H9 (cell line): Measurements from ENCODE around the gene PADI4. TPM values are rescaled to one million over a fixed set of nuclear protein-coding genes. Genes with fewer than 3 reads are reported as not detected.

ENCODE experiments used
- DNase-seq: peaks from one replicate; pipeline ENCODE4 v3.0.0-alpha.2; 2017
- H2AFZ ChIP-seq: one replicate; pipeline ENCODE4 v1.6.1; 2013; ENCODE audit warnings: mild to moderate bottlenecking, low read length, control low read depth, moderate library complexity
- H2AK5ac ChIP-seq: 2 replicates; pipeline ENCODE4 v1.6.1; 2013; ENCODE audit warnings: low read length, control low read depth, mixed read lengths; ENCODE audit not compliant: insufficient read length
- H2BK120ac ChIP-seq: one replicate; pipeline ENCODE4 v1.6.1; 2013; ENCODE audit warnings: low read depth, mild to moderate bottlenecking, low read length, control low read depth, inconsistent platforms; ENCODE audit not compliant: poor library complexity, severe bottlenecking
- H2BK12ac ChIP-seq: 2 replicates; pipeline ENCODE4 v1.6.1; 2013; ENCODE audit warnings: low read length, control low read depth, mixed read lengths, low read depth; ENCODE audit not compliant: insufficient read length
- H2BK15ac ChIP-seq: 2 replicates; pipeline ENCODE4 v1.6.1; 2013; ENCODE audit warnings: low read depth, low read length, control low read depth
- H2BK20ac ChIP-seq: one replicate; pipeline ENCODE4 v1.6.1; 2013; ENCODE audit warnings: low read depth, mild to moderate bottlenecking, low read length, control low read depth, inconsistent platforms; ENCODE audit not compliant: poor library complexity, severe bottlenecking
- H2BK5ac ChIP-seq: 2 replicates; pipeline ENCODE4 v1.6.1; 2013; ENCODE audit warnings: low read length, control low read depth, mixed read lengths; ENCODE audit not compliant: insufficient read length
- H3K14ac ChIP-seq: 2 replicates; pipeline ENCODE4 v1.6.1; 2013; ENCODE audit warnings: low read length, control low read depth; ENCODE audit not compliant: insufficient read depth
- H3K18ac ChIP-seq: 2 replicates; pipeline ENCODE4 v1.6.1; 2013; ENCODE audit warnings: low read depth, mild to moderate bottlenecking, mixed read lengths, low read length, control low read depth; ENCODE audit not compliant: insufficient read length
- H3K23ac ChIP-seq: 2 replicates; pipeline ENCODE4 v1.6.1; 2013; ENCODE audit warnings: low read length, control low read depth, mixed read lengths, low read depth; ENCODE audit not compliant: insufficient read length
- H3K23me2 ChIP-seq: 2 replicates; pipeline ENCODE4 v1.6.1; 2013; ENCODE audit warnings: low read depth, mild to moderate bottlenecking, mixed read lengths, low read length, control low read depth; ENCODE audit not compliant: insufficient read length, poor library complexity, severe bottlenecking
- H3K27ac ChIP-seq: 2 replicates; pipeline ENCODE4 v1.5.1; 2013; ENCODE audit warnings: low read length, control low read depth, mixed read lengths, low read depth; ENCODE audit not compliant: insufficient read length
- H3K27me3 ChIP-seq: 2 replicates; pipeline ENCODE4 v1.6.1; 2013; ENCODE audit warnings: low read length, control low read depth, inconsistent platforms; ENCODE audit not compliant: insufficient read depth
- H3K4ac ChIP-seq: 2 replicates; pipeline ENCODE4 v1.6.1; 2013; ENCODE audit warnings: low read depth, mild to moderate bottlenecking, control low read depth, inconsistent platforms, low read length, moderate library complexity
- H3K4me1 ChIP-seq: 2 replicates; pipeline ENCODE4 v1.6.1; 2013; ENCODE audit warnings: low read length, control low read depth, inconsistent platforms; ENCODE audit not compliant: insufficient read depth
- H3K4me2 ChIP-seq: 2 replicates; pipeline ENCODE4 v1.6.1; 2013; ENCODE audit warnings: low read length, control low read depth, mixed read lengths; ENCODE audit not compliant: insufficient read length, insufficient read depth
- H3K56ac ChIP-seq: 2 replicates; pipeline ENCODE4 v1.6.1; 2013; ENCODE audit warnings: low read depth, mild to moderate bottlenecking, mixed read lengths, low read length, control low read depth; ENCODE audit not compliant: insufficient read length
- H3K79me1 ChIP-seq: 2 replicates; pipeline ENCODE4 v1.6.1; 2013; ENCODE audit warnings: low read depth, mild to moderate bottlenecking, moderate library complexity, low read length, control low read depth, inconsistent platforms; ENCODE audit not compliant: insufficient read depth, poor library complexity, severe bottlenecking
- H3K79me2 ChIP-seq: 2 replicates; pipeline ENCODE4 v1.6.1; 2013; ENCODE audit warnings: low read length, control low read depth, inconsistent platforms; ENCODE audit not compliant: insufficient read depth
- H3K9ac ChIP-seq: 2 replicates; pipeline ENCODE4 v1.6.1; 2013; ENCODE audit warnings: low read length, control low read depth, mixed read lengths; ENCODE audit not compliant: insufficient read length; ENCODE audit errors: extremely low read depth
- H3K9me3 ChIP-seq: one replicate; pipeline ENCODE4 v1.6.1; 2013; ENCODE audit warnings: low read depth, low read length, inconsistent platforms; ENCODE audit not compliant: control insufficient read depth
- H3T11ph ChIP-seq: one replicate; pipeline ENCODE4 v1.6.1; 2013; ENCODE audit warnings: mild to moderate bottlenecking, low read length, control low read depth, inconsistent platforms
- H4K20me1 ChIP-seq: one replicate; pipeline ENCODE4 v1.6.1; 2013; ENCODE audit not compliant: control insufficient read depth, insufficient read length, insufficient read depth
- H4K5ac ChIP-seq: 2 replicates; pipeline ENCODE4 v1.6.1; 2013; ENCODE audit warnings: low read depth, mild to moderate bottlenecking, mixed read lengths, low read length, control low read depth; ENCODE audit not compliant: insufficient read length
- H4K8ac ChIP-seq: replicated peaks from 2 replicates; pipeline ENCODE4 v1.6.1; 2013; ENCODE audit warnings: low read length, control low read depth, mixed read lengths, low read depth; ENCODE audit not compliant: insufficient read length
- H4K91ac ChIP-seq: 2 replicates; pipeline ENCODE4 v1.6.1; 2013; ENCODE audit warnings: low read depth, mild to moderate bottlenecking, moderate library complexity, mixed read lengths, low read length, control low read depth; ENCODE audit not compliant: insufficient read length
- H3K27ac Mint-ChIP-seq, 3 experiments: 2 replicates in 2 of 3; 3 replicates in 1 of 3; pipeline ENCODE4 v1.8.0; 2020 to 2021; ENCODE audit warnings: mixed read lengths in 3 of 3, mild to moderate bottlenecking in 1 of 3, moderate library complexity in 1 of 3
- H3K27me3 Mint-ChIP-seq: 2 replicates; pipeline ENCODE4 v1.8.0; 2021; ENCODE audit warnings: low read depth, mild to moderate bottlenecking, moderate library complexity, mixed read lengths
- H3K36me3 Mint-ChIP-seq, 3 experiments: 2 replicates in 2 of 3; 3 replicates in 1 of 3; pipeline ENCODE4 v1.8.0; 2020 to 2021; ENCODE audit warnings: low read depth in 3 of 3, mixed read lengths in 3 of 3; ENCODE audit not compliant: insufficient read depth in 1 of 3
- H3K4me1 Mint-ChIP-seq, 2 experiments: 2 replicates each; pipeline ENCODE4 v1.8.0; 2020; ENCODE audit warnings: mixed read lengths in 2 of 2
- H3K4me3 Mint-ChIP-seq, 2 experiments: 2 replicates in 1 of 2; 3 replicates in 1 of 2; pipeline ENCODE4 v1.8.0; 2020 to 2021; ENCODE audit warnings: mild to moderate bottlenecking in 2 of 2, mixed read lengths in 2 of 2, moderate library complexity in 1 of 2
- H3K9me3 Mint-ChIP-seq, 2 experiments: 2 replicates in 1 of 2; 3 replicates in 1 of 2; pipeline ENCODE4 v1.8.0; 2020; ENCODE audit warnings: mild to moderate bottlenecking in 2 of 2, mixed read lengths in 2 of 2, moderate library complexity in 1 of 2
- CTCF ChIP-seq: fragments of 200-600 bp; sonication (generic); conservative IDR thresholded peaks from 3 replicates; pipeline ENCODE4 v1.8.0; 2021; ENCODE audit warnings: antibody characterized with exemption, mild to moderate bottlenecking
- WGBS: extraction: QIAGEN DNeasy Blood & Tissue Kit; methylation state at CpG from one replicate; pipeline ENCODE4 v1.1.7; 2013; ENCODE audit warnings: missing lambda C conversion rate, low lambda C conversion rate, mixed read lengths; ENCODE audit not compliant: insufficient read length; ENCODE audit errors: extremely low coverage; 5-methylcytosine and 5-hydroxymethylcytosine counted together
- total RNA-seq: library from RNA; stranded (reverse); gene quantifications from 2 replicates; pipeline ENCODE4 v1.2.1, GENCODE V29; 2021

PADI4 gene
- total RNA-seq, 1 experiment from 2014 or later: 0.13 TPM

DNA sequence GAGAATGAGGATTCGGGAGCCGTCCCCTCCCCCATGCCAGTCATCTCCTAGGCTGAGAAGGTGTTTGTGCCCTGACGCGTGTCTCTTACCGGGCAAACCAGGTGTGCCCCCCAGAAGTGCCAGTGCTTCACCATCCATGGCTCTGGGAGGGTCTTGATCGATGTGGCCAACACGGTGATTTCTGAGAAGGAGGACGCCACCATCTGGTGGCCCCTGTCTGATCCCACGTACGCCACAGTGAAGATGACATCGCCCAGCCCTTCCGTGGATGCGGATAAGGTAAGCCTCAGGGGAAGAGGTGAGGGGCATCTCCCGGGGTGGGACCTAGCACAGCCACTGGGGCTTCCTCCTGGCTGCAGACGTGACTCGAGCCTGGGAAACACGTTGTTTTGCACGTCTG, 65.0 kb downstream of the PADI4 start:
- no peak overlapping the region for H4K8ac ChIP-seq
- no peak overlapping the region for H2BK12ac ChIP-seq
- no peak overlapping the region for H2BK20ac ChIP-seq
- H3K18ac ChIP-seq: no peak overlapping the region
- no peak overlapping the region for H3K56ac ChIP-seq
- no CpG with 5 or more reads among the region's 18 CpGs for WGBS
- peaks cover 8% of the 10 kb centered on the region for H3K27me3 Mint-ChIP-seq
- H3K9ac ChIP-seq: no peak overlapping the region
- peak; percentile 30; the same call in 1 of the 3 replicates for TF ChIP-seq CTCF
- H3K9me3 ChIP-seq: no peaks in the 10 kb centered on the region
- no peak overlapping the region for H3K23ac ChIP-seq
- no peak overlapping the region for H4K91ac ChIP-seq
- H3K27ac ChIP-seq: no peak overlapping the region
- no peaks in the 10 kb centered on the region for H3K79me2 ChIP-seq
- H3K4me3 Mint-ChIP-seq: no peak overlapping the region
- H3K36me3 Mint-ChIP-seq: no peaks in the 10 kb centered on the region
- no peak overlapping the region for H4K5ac ChIP-seq
- H2AFZ ChIP-seq: no peak overlapping the region
- DNase-seq: peak; percentile 53
- no peak overlapping the region; the same call in 1 of the 2 replicates for H3K14ac ChIP-seq
- H3K4me2 ChIP-seq: no peak overlapping the region
- no peak overlapping the region for H2BK5ac ChIP-seq
- peaks cover 32 to 33% of the 10 kb centered on the region in 2 experiments for H3K4me1 Mint-ChIP-seq
- H2AK5ac ChIP-seq: no peak overlapping the region
- no peak overlapping the region for H2BK15ac ChIP-seq
- no peaks in the 10 kb centered on the region for H3K79me1 ChIP-seq
- H3K27me3 ChIP-seq: no peaks in the 10 kb centered on the region
- no peak overlapping the region for H3K4ac ChIP-seq
- no peaks in the 10 kb centered on the region for H3K23me2 ChIP-seq
- no peaks in the 10 kb centered on the region for H4K20me1 ChIP-seq
- no peak overlapping the region for H2BK120ac ChIP-seq
- H3K9me3 Mint-ChIP-seq: no peaks in the 10 kb centered on the region
- peak overlapping the region in 1 of 3 experiments; percentile 95; a peak in 1 of 7 replicates for H3K27ac Mint-ChIP-seq
- peaks cover 5% of the 10 kb centered on the region; the same call in 1 of the 2 replicates for H3K4me1 ChIP-seq
- no peak overlapping the region for H3T11ph ChIP-seq
